Fibroblast of mammary gland (primary cell): ENCODE results near the gene OSBPL3.
A peak's percentile ranks its signal among the peaks of the same experiment; 100 is the strongest.

Source experiments
- DNase-seq: peaks from one replicate; pipeline ENCODE4 v3.0.0-alpha.2; 2010; ENCODE audit warnings: low read depth
- H3K4me3 ChIP-seq: 2 replicates; pipeline ENCODE4 v1.5.1; 2011; ENCODE audit warnings: low read depth, mild to moderate bottlenecking, low read length, moderate library complexity; ENCODE audit not compliant: control insufficient read depth
- TF ChIP-seq, protein P1 (sequence below): conservative IDR thresholded peaks from 2 replicates; pipeline ENCODE4 v1.5.1; 2011; ENCODE audit warnings: low read depth, low read length, inconsistent platforms; ENCODE audit not compliant: control insufficient read depth, insufficient read depth

OSBPL3 gene

DNA sequence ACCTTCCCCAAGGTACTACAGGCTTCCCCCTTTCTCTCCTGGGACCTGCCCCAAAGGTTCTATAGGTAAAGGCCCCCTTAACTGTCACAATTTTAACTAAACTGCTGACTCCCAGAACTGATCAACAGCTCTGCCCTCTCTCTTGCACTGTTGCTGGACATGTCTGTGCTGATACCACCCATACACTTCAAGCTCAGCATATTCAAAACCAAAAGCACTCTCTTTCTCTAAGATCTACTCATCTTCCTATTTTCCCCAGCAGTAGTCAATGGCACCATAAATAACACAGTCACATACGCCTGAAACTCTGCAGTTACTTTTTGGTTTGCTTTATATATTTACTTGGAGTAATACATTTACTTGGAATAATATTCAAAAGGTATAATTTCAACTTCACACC is 12.3 kb downstream of the OSBPL3 start:
- no peak overlapping the region for H3K4me3 ChIP-seq
- TF ChIP-seq, protein P1, sequence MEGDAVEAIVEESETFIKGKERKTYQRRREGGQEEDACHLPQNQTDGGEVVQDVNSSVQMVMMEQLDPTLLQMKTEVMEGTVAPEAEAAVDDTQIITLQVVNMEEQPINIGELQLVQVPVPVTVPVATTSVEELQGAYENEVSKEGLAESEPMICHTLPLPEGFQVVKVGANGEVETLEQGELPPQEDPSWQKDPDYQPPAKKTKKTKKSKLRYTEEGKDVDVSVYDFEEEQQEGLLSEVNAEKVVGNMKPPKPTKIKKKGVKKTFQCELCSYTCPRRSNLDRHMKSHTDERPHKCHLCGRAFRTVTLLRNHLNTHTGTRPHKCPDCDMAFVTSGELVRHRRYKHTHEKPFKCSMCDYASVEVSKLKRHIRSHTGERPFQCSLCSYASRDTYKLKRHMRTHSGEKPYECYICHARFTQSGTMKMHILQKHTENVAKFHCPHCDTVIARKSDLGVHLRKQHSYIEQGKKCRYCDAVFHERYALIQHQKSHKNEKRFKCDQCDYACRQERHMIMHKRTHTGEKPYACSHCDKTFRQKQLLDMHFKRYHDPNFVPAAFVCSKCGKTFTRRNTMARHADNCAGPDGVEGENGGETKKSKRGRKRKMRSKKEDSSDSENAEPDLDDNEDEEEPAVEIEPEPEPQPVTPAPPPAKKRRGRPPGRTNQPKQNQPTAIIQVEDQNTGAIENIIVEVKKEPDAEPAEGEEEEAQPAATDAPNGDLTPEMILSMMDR: no peak
- DNase-seq: no peak

GRCh38 chr7:24966802-24967201 is 13.2 kb downstream of the OSBPL3 start:
- DNase-seq: no peak
- TF ChIP-seq, protein P1: no peak
- no peak overlapping the region for H3K4me3 ChIP-seq

GRCh38 chr7:24965831-24966708 is 13.9 kb downstream of the OSBPL3 start:
- no peak for DNase-seq
- no peak overlapping the region for H3K4me3 ChIP-seq
- TF ChIP-seq, protein P1: no peak

GRCh38 chr7:24964191-24964590 is 15.8 kb downstream of the OSBPL3 start:
- TF ChIP-seq, protein P1: no peak
- peak; percentile 43 for DNase-seq

DNA sequence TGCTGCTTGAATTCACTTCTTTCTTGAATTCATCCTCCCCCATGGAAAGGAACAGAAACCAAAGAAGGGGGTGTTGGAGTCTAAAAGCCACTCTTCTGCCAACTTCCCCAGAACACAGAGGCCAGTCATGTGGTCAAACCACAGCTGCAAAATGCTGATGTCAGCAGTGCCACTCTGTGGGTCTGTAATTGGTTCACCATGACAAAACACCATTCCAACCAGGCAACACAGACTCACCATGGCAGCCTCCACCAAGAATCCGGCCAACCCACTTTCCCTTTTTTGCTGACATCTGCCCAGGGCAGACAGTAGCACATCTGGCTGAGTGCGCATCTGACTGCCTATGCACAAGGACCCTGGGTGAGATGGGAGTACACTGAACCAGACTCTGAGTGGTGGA is 16.8 kb downstream of the OSBPL3 start:
- H3K4me3 ChIP-seq: no peak overlapping the region
- DNase-seq: peak; percentile 83
- TF ChIP-seq, protein P1: no peak

More at GRCh38 chr7:24964191-24964590, 15.8 kb downstream of the OSBPL3 start:
- no peak overlapping the region for H3K4me3 ChIP-seq

GRCh38 chr7:24962418-24962962 is 17.5 kb downstream of the OSBPL3 start:
- TF ChIP-seq, protein P1: no peak
- H3K4me3 ChIP-seq: no peak overlapping the region
- no peak for DNase-seq
